Suppressor macrophage treated with lipopolysaccharide for 1 hour (primary cell): ENCODE results near the gene WASL.
"Not testable (repeated sequence)": the region's sequence is repeated elsewhere in the genome, so short reads cannot be mapped to it uniquely, and the experiment has no call there.

ENCODE experiments used
- DNase-seq, 3 donors: peaks; one replicate each; pipeline ENCODE4 v3.0.0-alpha.2; 2020 to 2022

Gene WASL

GRCh38 chr7:123729218-123729578 lies 19.6 kb downstream of the WASL start:
- DNase-seq = no peak

DNA sequence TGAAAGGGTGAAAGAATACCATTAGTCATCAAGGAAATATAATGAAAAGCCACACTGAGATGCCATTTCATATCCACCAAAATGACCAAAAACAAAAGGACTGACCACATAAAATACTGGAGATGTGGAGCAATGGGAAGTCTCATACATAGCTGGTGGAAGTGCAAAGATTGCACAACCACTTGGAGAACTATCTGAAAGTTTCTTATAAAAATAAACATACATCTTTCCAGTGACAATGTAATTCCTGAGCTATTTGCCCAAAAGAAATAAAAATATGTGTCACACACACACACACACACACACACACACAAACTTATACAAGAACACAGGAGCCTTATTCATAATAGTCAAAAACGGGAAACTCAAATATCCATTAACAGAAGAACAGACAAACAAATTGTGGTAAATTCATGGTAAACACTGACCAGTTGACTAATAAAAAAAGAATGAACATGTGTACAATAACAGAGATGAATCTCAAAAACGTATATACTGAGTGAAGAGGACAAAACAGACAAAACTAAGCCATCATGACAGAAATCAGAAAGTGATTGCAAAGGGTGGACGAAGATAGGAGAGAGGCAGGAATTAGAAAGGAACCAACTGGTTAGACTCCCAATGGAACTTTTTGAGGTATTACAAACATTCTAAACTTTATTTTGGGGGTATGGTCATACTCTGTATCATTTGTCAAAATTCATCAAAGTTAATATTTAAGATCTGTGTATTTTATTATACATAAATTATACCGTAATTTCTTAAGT lies 21.5 kb downstream of the WASL start:
- peak in 2 of 3 donors; percentile 41 to 44 for DNase-seq

DNA sequence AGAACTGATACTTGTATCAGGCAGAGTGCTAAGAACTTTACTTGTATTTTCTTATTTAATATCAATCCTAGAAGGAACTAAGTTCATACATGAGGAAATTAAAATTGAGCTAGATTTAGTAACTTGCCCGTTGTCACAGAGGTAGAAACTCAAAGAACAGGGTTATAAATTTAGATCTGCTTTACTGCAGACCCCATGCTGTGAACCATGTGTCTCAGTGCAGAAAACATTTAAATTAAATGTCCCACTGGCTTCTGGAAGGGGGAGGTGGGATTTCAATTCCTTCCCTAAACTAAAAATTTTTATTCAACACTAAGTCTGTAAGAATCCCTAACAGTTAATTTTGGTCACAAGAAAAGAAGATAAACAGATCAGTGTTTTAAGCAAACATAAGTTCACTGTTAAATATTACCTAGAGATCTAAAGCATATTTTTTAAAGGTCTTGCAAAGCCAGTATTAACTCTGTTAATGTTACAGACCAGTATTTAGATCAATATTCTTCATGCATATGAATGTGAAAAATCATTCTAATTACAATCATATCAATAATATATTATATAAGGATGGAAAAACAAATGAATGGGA lies 23.1 kb downstream of the WASL start:
- DNase-seq = no peak

GRCh38 chr7:123724817-123725253 lies 24.0 kb downstream of the WASL start:
- DNase-seq = no peak

DNA sequence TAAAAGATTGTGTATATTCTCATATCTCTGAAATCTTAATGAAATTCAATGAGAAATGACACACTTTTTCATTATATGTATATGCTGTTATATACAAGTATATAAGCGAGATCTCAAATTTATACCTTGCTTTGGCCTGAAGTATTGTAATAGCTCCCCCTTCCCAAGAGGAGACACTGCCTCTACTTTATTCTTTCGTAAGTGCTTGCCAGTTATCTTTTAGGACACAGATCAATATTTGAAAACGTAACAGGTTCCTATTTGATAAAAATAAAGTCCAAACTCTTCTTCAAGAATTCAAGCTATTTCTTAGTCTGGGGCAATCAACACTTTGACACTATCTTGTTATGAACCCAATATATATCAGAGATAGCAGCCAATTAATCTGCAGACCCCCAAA lies 24.9 kb downstream of the WASL start:
- no peak for DNase-seq

DNA sequence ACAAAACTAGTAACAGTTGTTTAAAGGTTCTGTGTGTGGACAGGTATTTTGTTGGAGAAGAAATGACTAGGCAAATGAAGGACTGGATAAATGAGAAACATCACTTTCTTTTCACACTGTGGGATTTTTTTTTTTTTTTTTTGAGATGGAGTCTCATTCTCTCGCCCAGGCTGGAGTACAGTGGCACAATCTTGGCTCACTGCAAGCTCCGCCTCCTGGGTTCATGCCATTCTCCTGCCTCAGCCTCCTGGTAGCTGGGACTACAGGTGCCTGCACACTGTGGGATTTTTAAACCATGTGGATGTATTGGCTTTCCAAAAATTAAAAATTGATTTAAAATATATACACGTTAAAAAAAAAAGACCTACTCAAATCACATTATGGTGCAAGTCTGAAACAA lies 28.3 kb downstream of the WASL start:
- not testable (repeated sequence) for DNase-seq

GRCh38 chr7:123719197-123719721 lies 29.5 kb downstream of the WASL start:
- DNase-seq = peak; percentile 49 to 65 (median 56)

DNA sequence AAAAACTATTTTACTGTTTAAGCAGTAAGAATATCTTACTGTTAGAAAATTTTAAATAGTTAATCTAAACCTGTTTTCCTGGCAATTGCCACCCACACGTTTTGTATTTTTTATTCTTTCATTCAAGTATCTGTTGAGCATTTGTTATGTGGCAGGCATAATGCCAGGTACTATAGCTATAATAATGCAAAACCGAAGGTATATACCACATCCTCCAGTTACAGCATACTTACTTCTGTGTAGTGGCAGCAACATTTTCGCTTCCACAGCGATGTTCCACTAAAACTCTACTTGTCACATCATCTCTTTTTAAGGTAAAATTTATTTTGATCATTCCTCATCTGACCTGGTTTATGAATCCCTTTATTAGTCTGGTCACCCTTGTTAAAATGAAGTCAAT lies 30.0 kb downstream of the WASL start:
- DNase-seq = no peak

DNA sequence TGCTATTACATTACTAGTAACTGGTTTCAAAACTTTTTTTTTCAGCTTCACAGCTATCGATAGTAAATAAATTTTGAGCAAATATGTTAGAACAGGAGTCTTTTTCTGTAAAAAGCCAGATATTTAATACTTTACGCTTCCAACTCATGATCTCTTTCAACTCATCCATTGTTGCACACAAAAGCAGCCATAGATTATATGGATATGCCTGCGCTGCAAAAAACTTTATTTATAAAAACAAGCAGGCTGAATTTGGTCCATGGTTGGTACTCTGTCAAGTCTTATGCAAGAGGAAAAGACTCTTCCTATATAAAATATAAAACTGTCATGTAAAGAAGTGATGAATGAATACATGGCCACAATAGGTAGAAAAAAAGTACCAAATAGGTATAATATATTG lies 31.1 kb downstream of the WASL start:
- no peak for DNase-seq

DNA sequence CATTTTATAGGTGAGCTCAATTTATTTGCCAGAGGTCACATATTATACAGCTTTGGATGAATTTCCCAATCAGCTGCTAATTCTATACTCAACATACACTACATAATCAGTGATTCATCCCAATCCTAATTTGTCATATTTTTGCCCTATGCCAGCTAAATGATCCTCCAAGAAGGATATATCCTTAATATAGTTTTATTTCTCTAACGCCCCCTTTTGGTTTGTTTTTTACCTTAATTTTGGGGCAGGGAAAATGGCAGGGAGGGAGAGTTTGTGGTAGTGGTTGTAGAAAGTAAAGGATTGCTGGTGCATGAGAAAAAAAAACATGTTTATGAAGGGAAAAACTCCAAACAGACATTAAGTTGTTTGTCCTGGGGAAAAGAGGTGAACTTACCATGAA lies 31.9 kb downstream of the WASL start:
- DNase-seq = no peak

- DNase-seq = no peak
Measured at GRCh38 chr7:123715799-123716198, 33.0 kb downstream of the WASL start.

DNA sequence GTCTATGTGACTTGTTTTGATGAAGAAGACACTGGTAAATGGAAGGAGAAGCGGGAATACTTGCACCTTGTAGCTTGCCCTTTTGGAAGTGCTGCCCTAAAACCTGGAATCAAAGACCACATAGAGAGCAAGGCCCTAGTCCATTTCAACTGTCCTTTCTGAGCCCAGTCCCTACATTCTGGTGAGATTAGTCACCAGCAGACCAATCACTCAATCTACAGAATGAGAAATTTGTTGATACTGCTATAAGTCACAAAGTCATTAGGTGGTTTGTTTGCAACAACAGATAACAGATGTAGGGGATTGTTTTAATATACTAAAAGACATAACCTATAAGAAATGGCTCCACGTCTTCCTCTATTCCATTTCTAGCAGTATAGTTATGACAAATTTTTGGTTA lies 33.6 kb downstream of the WASL start:
- DNase-seq = no peak

GRCh38 chr7:123714296-123715080 lies 34.3 kb downstream of the WASL start:
- no peak for DNase-seq

DNA sequence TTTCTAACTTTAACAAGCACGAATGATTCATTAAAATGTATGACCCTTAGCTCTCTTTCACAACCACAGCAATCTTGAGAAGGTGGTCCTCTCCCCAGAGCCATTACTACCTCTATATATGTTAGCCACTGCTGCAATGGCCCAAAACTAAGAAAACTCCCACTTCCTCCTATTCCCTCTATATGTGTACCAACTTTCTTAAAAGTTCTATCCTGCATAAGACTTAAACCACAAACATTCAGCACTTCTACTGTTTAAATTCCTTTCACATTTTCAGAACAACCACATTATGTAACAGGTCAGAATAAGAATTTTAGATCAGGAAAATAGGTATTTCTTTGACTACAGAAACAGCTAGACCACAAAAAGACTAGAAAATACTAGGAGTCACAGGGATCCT lies 36.2 kb downstream of the WASL start:
- DNase-seq = no peak

- peak; percentile 34 to 71 (median 49) for DNase-seq
Measured at GRCh38 chr7:123711832-123712293, 36.9 kb downstream of the WASL start.

- DNase-seq = no peak
Measured at GRCh38 chr7:123710683-123711082, 38.1 kb downstream of the WASL start.

GRCh38 chr7:123709525-123709924 lies 39.3 kb downstream of the WASL start:
- DNase-seq = no peak

DNA sequence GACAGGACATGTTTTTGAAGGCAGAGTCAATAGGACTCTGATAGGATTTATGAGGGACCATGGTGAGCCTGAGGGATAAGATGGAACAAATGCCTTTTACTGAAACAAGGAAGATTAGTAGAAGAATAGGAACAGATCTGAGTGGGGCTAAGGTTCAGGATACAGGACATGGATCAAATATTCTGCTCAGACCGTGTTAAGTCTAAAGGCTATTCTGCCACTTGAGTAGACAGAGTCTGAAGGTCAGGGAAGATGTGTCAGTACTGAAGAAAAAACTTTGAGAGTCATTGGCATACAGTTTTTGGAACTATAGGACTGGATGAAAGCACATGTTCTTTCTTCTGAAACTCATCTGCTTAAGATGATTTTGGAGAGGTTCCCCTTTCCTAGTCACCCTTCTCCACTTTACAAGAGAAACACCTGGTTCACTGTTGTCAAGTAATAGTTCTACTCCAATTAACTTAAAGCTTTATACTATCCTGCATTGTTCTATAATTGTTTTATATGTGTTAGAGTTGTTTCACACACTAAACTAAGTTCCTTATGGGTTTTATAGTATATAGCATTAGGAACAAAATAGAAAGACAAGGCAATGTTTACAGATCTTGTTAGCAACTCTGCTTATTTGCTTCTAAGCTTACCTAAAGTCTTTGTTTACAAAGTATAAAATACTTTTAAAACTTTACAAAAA lies 43.4 kb downstream of the WASL start:
- DNase-seq = no peak

GRCh38 chr7:123695944-123696677 lies 52.7 kb downstream of the WASL start:
- no peak for DNase-seq

DNA sequence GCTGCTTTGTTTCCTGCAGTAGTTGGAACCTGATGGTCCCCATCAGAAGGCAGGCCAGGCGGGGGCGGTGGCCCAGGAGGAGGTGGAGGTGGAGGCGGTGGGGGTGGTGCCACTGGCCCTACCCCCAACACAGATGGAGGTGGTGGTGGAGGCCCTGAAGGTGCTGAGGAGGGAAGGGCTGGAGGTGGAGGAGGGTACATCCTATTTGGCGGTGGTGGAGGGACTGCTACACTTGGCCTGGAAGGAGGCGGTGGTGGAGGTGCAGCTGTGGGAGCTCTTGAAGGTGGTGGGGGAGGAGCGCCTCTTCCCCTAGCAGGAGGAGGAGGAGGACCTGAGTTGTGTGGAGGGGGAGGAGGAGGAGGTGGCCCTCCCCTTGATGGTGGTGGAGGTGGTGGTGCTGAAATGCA lies 56.3 kb downstream of the WASL start:
- no peak for DNase-seq

DNA sequence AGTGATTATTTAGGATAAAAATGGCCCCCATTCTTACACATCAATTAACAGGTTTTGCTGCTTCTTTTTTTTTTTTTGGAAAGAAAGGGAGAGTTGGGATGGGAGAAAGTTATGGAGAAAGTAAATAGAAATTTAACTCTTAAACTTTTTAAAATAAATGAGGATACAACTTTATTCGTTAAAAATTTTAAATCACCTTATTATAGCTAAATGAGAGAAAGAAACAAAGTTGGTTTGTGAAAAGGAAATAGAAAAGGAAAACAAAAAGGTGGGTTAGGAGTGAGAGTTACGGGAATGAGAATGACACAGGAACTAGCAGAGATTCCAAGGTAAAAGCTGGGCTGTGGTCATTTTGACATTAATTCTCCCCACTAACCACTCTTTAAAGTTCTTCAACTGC lies 58.3 kb downstream of the WASL start:
- no peak for DNase-seq

DNA sequence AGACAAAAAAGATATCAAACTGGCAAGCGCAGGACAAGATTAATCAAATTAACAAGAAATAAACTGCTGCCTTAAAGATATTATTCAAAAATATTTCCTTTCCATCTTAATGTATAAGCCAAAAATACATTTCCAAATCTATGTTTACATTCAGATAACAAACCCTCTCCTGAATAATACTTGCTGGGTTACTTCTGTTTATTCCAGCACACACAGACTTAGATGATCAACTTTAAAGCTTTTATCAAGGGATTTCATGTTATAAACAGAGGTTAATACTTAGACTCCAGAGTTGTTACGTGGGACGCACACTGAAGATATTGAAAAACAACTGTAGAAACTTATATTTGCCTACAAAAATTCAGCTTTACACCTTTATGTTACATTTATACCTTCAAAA lies 59.6 kb downstream of the WASL start:
- no peak for DNase-seq
